Measurements from ENCODE around the gene PDZK1.
A peak's percentile ranks its signal among the peaks of the same experiment; 100 is the strongest.

PDZK1 gene

GRCh38 chr1:145710291-145711027, 3.3 kb upstream of the PDZK1 start:
- TF ChIP-seq, protein P1, sequence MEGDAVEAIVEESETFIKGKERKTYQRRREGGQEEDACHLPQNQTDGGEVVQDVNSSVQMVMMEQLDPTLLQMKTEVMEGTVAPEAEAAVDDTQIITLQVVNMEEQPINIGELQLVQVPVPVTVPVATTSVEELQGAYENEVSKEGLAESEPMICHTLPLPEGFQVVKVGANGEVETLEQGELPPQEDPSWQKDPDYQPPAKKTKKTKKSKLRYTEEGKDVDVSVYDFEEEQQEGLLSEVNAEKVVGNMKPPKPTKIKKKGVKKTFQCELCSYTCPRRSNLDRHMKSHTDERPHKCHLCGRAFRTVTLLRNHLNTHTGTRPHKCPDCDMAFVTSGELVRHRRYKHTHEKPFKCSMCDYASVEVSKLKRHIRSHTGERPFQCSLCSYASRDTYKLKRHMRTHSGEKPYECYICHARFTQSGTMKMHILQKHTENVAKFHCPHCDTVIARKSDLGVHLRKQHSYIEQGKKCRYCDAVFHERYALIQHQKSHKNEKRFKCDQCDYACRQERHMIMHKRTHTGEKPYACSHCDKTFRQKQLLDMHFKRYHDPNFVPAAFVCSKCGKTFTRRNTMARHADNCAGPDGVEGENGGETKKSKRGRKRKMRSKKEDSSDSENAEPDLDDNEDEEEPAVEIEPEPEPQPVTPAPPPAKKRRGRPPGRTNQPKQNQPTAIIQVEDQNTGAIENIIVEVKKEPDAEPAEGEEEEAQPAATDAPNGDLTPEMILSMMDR (conservative IDR thresholded peaks at IDR 0.05; ENCODE audit: control insufficient read depth, insufficient read depth, low read depth, low read length): no peak
- no peak for DNase-seq (ENCODE audit: low read depth)
- H3K4me3 ChIP-seq (ENCODE audit: control insufficient read depth, low read depth, low read length): no peak overlapping the region

- TF ChIP-seq, protein P1 (conservative IDR thresholded peaks at IDR 0.05; ENCODE audit: control insufficient read depth, insufficient read depth, low read depth, low read length): no peak
- no peak overlapping the region for H3K4me3 ChIP-seq (ENCODE audit: control insufficient read depth, low read depth, low read length)
- peak; percentile 18 for DNase-seq (ENCODE audit: low read depth)
Observed at GRCh38 chr1:145708063-145708462, 895 bp upstream of the PDZK1 start.

GRCh38 chr1:145706086-145706664, 993 bp downstream of the PDZK1 start:
- peak; percentile 16 for DNase-seq (ENCODE audit: low read depth)
- H3K4me3 ChIP-seq (ENCODE audit: control insufficient read depth, low read depth, low read length): no peak overlapping the region
- TF ChIP-seq, protein P1 (conservative IDR thresholded peaks at IDR 0.05; ENCODE audit: control insufficient read depth, insufficient read depth, low read depth, low read length): no peak

DNA sequence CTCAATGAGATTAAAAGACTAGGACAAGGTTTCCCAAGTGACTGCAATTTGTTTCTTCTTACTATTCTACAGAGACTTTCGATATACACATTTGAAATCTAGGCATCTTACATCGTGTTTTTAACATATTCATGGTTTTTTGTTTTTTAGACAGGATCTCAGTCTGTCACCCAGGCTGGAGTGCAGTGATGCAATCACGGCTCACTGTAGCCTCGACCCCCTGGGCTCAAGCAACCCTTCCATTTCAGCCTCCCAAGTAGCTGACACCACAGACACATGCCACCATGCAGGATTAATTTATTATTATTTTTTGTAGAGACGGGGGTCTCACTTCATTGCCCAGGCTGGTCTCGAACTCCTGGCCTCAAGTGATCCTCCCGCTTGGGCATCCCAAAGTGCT, 1.5 kb downstream of the PDZK1 start:
- DNase-seq (ENCODE audit: low read depth): no peak
- TF ChIP-seq, protein P1 (conservative IDR thresholded peaks at IDR 0.05; ENCODE audit: control insufficient read depth, insufficient read depth, low read depth, low read length): no peak
- no peak overlapping the region for H3K4me3 ChIP-seq (ENCODE audit: control insufficient read depth, low read depth, low read length)

- no peak overlapping the region for H3K4me3 ChIP-seq (ENCODE audit: control insufficient read depth, low read depth, low read length)
- TF ChIP-seq, protein P1 (conservative IDR thresholded peaks at IDR 0.05; ENCODE audit: control insufficient read depth, insufficient read depth, low read depth, low read length): no peak
- no peak for DNase-seq (ENCODE audit: low read depth)
Observed at GRCh38 chr1:145702826-145703225, 4.3 kb downstream of the PDZK1 start.

DNA sequence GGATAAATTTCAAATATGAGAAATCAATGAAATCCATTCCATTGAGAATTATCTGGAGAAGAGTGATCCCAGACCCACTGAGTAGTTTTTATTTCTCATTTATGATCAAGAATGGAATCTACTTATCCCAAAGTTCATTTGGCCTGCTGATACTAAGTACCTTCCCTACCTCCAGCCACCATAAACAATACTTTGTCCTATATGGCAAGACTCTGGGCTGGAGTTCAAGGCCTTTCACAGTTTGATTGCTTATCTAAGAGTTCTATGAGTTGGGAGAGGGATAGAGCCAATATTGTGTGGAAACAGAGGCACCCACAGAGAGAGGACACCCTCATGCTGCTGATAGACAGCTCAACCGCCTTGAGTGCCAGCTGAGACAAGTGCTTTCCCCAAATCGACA, 5.1 kb downstream of the PDZK1 start:
- H3K4me3 ChIP-seq (ENCODE audit: control insufficient read depth, low read depth, low read length): no peak overlapping the region
- DNase-seq (ENCODE audit: low read depth): no peak
- TF ChIP-seq, protein P1 (conservative IDR thresholded peaks at IDR 0.05; ENCODE audit: control insufficient read depth, insufficient read depth, low read depth, low read length): no peak
